Lung (tissue), 12 donors: ENCODE results near the gene IL12A. TPM values are rescaled to one million over a fixed set of nuclear protein-coding genes. Genes with fewer than 3 reads are reported as not detected.

Experiments
- ATAC-seq: fragments of 200-7000 bp; cut with Tn5 transposase; one replicate; pipeline ENCODE4 v1.9.1; 2020; ENCODE audit warnings: moderate number of reproducible peaks; ENCODE audit not compliant: insufficient read depth, low FRiP score
- DNase-seq, 3 donors: peaks; one replicate each; pipeline ENCODE4 v3.0.0-alpha.2; 2013 to 2017
- H3K27ac ChIP-seq, 2 donors: one replicate each; pipeline ENCODE4 v1.5.1; 2013; ENCODE audit warnings: mild to moderate bottlenecking in 2 of 2, moderate library complexity in 2 of 2, control low read depth in 1 of 2, inconsistent platforms in 1 of 2, low read depth in 1 of 2, low read length in 1 of 2
- H3K27me3 ChIP-seq, 3 donors: one replicate each; pipeline ENCODE4 v1.5.1; 2013; ENCODE audit warnings: low read length in 2 of 3; ENCODE audit not compliant: control insufficient read depth in 3 of 3, insufficient read depth in 3 of 3
- H3K36me3 ChIP-seq, 4 donors: one replicate each; pipeline ENCODE4 v1.5.1; 2013; ENCODE audit warnings: low read length in 4 of 4, mild to moderate bottlenecking in 1 of 4, moderate library complexity in 1 of 4; ENCODE audit not compliant: control insufficient read depth in 4 of 4, insufficient read depth in 4 of 4
- H3K4me1 ChIP-seq, 5 donors: one replicate each; pipeline ENCODE4 v1.5.1; 2013; ENCODE audit warnings: low read length in 5 of 5, mild to moderate bottlenecking in 2 of 5, moderate library complexity in 1 of 5; ENCODE audit not compliant: control insufficient read depth in 5 of 5, insufficient read depth in 5 of 5
- H3K4me3 ChIP-seq: one replicate; pipeline ENCODE4 v1.5.1; 2013; ENCODE audit warnings: mild to moderate bottlenecking, control low read depth, moderate library complexity
- H3K9ac ChIP-seq, 2 donors: one replicate each; pipeline ENCODE4 v1.5.1; 2013; ENCODE audit warnings: low read length in 2 of 2, control low read depth in 1 of 2; ENCODE audit not compliant: insufficient read depth in 1 of 2
- H3K9me3 ChIP-seq, 4 donors: one replicate each; pipeline ENCODE4 v1.5.1; 2013; ENCODE audit warnings: low read length in 3 of 4, mild to moderate bottlenecking in 1 of 4, moderate library complexity in 1 of 4; ENCODE audit not compliant: control insufficient read depth in 4 of 4, insufficient read depth in 3 of 4
- CTCF ChIP-seq: IDR thresholded peaks from 2 replicates; pipeline ENCODE4 v1.5.1; 2012; ENCODE audit warnings: mild to moderate bottlenecking; ENCODE audit errors: control extremely low read depth, extremely low read depth
- WGBS, 2 donors: extraction: QIAGEN DNeasy Blood & Tissue Kit; methylation state at CpG; one replicate each; pipeline ENCODE4 v1.1.7; 2013; 5-methylcytosine and 5-hydroxymethylcytosine counted together
- polyA plus RNA-seq, 2 donors: library from polyadenylated mRNA; stranded (reverse); fragments of 200-250 nt; gene quantifications; one replicate each; pipeline ENCODE4 v1.2.1, GENCODE V29; 2013
- total RNA-seq, 2 donors: library from RNA; depleted of rRNA in 1 of 2; stranded (reverse); fragments of >200 nt in 1 of 2; gene quantifications; one replicate each; pipeline ENCODE4 v1.2.1, GENCODE V29; 2014 to 2021
- donor health status: control.
- donor health status: control.
- donor health status: Bipolar disorder and iron deficiency.
- donor health status: healthy.
- donor health status: DM: yes; HTN: yes; CAD: no.

The IL12A gene
- total and polyA plus RNA-seq, 4 donors, result 0.67 to 3.3 (median 1.9) TPM

GRCh38 chr3:159991591-159991990 lies 3.0 kb downstream of the IL12A start:
- DNase-seq (no peak), ATAC-seq (no peak)
- H3K9ac ChIP-seq, result no peak overlapping the region
- H3K27me3 ChIP-seq, result peaks cover 0 to 10% (median 5%) of the 10 kb centered on the region in 3 donors
- H3K36me3 ChIP-seq, result no peaks in the 10 kb centered on the region
- H3K9me3 ChIP-seq, result no peaks in the 10 kb centered on the region
- peaks cover 0 to 8% (median 0%) of the 10 kb centered on the region in 5 donors for H3K4me1 ChIP-seq
- H3K4me3 ChIP-seq, result no peak overlapping the region
- TF ChIP-seq CTCF, result no peak
- WGBS, 2 donors, result 92 to 94% methylated on average over 1 of the region's 1 CpG
- no peak overlapping the region for H3K27ac ChIP-seq

- Histone ChIP-seq H3K9ac (no peak overlapping the region), H3K9me3 (no peaks in the 10 kb centered on the region), H3K36me3 (no peaks in the 10 kb centered on the region), H3K4me1 (peaks cover 0 to 8% (median 0%) of the 10 kb centered on the region in 5 donors), H3K4me3 (no peak overlapping the region), H3K27ac (no peak overlapping the region), H3K27me3 (peaks cover 0 to 10% (median 5%) of the 10 kb centered on the region in 3 donors)
- ATAC-seq, result no peak
- 50 to 65% methylated on average over 1 of the region's 1 CpG for WGBS, 2 donors
- DNase-seq, result no peak
- TF ChIP-seq CTCF, result no peak
Measured at GRCh38 chr3:159992589-159992988, 4.0 kb downstream of the IL12A start.

- ATAC-seq (no peak), DNase-seq (no peak)
- peak overlapping the region in 1 of 2 donors; percentile 52 for H3K27ac ChIP-seq
- H3K27me3 ChIP-seq, result peaks cover 0 to 5% (median 2%) of the 10 kb centered on the region in 3 donors
- WGBS, 2 donors, result 54 to 76% methylated on average over 4 of the region's 4 CpGs
- no peaks in the 10 kb centered on the region for H3K36me3 ChIP-seq
- no peak overlapping the region for H3K9ac ChIP-seq
- H3K4me3 ChIP-seq, result no peak overlapping the region
- no peaks in the 10 kb centered on the region for H3K4me1 ChIP-seq
- no peaks in the 10 kb centered on the region for H3K9me3 ChIP-seq
- TF ChIP-seq CTCF, result no peak
Measured at GRCh38 chr3:159994182-159994581, 5.5 kb downstream of the IL12A start.

- Histone ChIP-seq H3K9ac (no peak overlapping the region), H3K4me3 (no peak overlapping the region), H3K36me3 (no peaks in the 10 kb centered on the region), H3K9me3 (no peaks in the 10 kb centered on the region), H3K27ac (no peak overlapping the region), H3K27me3 (peaks cover 0 to 4% (median 0%) of the 10 kb centered on the region in 3 donors), H3K4me1 (no peaks in the 10 kb centered on the region)
- ATAC-seq (no peak), DNase-seq (no peak)
- no peak for TF ChIP-seq CTCF
- WGBS, 2 donors, result 88 to 97% methylated on average over 1 of the region's 1 CpG
Measured at GRCh38 chr3:159995091-159995490, 6.5 kb downstream of the IL12A start.
